ENCODE results near the gene KCNH1.

The KCNH1 gene

DNA sequence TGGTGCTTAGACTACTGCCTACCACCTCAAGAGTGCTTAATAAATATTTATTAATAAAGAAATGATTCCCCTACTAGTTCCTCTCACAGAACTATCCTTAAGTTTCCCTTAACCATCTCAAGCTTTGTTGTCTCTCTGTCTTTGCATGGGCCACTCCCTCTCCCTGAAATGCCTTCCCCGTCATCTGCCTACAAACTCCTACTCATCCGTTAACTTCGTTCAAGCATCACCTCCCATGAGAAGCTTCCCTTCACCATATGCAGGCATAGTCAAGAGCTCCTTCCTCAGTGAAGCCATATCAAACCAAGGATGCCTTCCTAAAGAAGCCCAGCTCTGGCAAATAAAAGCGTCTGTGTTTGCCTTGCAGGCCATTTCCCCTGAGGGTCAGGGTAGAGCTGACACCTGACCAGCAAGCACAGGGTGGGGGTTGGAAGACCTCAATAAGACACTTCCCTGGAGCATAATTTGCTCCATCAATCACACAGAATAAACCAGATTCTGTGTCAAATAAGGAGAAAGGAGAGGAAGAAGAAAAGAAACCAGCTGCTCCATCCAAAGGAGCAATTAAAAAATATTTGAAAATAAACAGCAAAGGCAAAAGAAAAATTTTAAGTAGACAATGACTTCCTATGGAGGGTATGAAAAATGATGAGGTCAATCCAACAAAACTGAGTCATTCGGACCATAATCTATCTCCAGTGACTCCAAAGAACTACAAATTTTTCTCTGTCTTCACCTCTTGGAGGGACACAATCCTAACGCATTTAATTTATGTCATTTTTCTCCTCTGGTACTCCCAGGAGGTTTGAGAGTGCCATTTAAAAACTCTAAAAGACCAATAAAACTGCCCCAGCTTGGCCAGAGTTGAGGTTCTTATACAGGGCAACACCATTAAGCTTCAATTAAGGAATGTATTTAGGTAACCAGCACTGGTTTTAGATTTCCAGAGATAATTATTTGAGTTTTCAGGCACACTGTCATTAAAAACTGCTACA, 303.6 kb downstream of the KCNH1 start:
- H3K9me3 ChIP-seq (ENCODE audit: control insufficient read depth, low read length), result no peaks in the 10 kb centered on the region
- H3K4me3 ChIP-seq (ENCODE audit: low read length), result no peak overlapping the region
- H3K27me3 ChIP-seq (ENCODE audit: control insufficient read depth, insufficient read depth, low read length), result no peaks in the 10 kb centered on the region
- H3K4me1 ChIP-seq (ENCODE audit: control insufficient read depth, insufficient read depth, low read length), result no peaks in the 10 kb centered on the region
- H3K9ac ChIP-seq (ENCODE audit: low read length), result no peak overlapping the region
- H3K36me3 ChIP-seq (ENCODE audit: control insufficient read depth, insufficient read depth, low read length), result no peaks in the 10 kb centered on the region

DNA sequence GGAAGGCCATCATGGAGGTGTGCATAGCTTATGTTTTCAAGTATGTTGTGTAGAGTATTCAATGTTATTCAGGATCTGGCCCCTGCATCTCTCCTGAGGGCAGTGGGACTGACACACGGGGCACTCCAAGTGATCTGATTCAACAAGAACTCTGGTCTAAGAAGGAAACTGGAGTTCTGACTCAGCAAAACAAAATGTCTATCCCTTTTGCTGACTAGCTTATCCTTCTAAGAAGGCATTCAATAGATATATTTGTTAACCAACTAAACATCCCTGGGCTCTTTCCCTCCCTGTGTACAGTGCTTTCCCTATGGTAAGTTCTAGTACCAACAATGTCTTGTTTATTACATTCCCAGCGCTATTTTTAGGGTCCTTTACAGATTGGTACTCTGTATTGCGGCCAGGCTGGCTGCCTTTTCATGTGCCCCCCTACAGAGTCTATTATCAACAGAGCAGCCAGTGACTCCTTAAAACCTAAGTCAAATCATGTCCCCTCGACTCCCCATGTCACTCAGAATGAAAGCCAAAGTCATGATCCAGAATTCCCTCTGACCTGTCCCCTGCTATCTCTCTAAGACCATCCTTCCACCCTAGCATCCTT, 304.9 kb downstream of the KCNH1 start:
- Histone ChIP-seq H3K9me3 (ENCODE audit: control insufficient read depth, low read length) (no peaks in the 10 kb centered on the region), H3K36me3 (ENCODE audit: control insufficient read depth, insufficient read depth, low read length) (no peaks in the 10 kb centered on the region), H3K27me3 (ENCODE audit: control insufficient read depth, insufficient read depth, low read length) (no peaks in the 10 kb centered on the region), H3K4me3 (ENCODE audit: low read length) (no peak overlapping the region), H3K9ac (ENCODE audit: low read length) (no peak overlapping the region), H3K4me1 (ENCODE audit: control insufficient read depth, insufficient read depth, low read length) (no peaks in the 10 kb centered on the region)

DNA sequence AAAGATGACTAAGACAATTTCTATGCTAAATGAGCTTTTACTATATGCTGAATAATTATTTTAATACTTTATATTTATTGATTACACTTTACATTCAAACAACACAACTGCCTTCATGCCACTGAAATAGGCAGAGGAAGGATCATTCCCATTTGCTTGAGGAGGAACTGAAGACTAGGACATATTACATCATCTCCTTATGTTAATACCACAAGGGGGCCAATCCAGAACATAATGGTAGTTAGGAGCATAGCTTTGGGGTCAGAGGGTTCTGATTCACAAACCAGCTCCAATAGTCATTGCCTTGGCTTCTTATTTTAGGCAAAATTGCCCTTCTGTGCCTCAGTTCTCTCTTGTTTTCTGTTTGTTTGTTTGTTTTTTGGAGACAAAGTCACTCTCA, 306.5 kb downstream of the KCNH1 start:
- H3K27me3 ChIP-seq (ENCODE audit: control insufficient read depth, insufficient read depth, low read length), result no peaks in the 10 kb centered on the region
- no peaks in the 10 kb centered on the region for H3K4me1 ChIP-seq (ENCODE audit: control insufficient read depth, insufficient read depth, low read length)
- H3K9me3 ChIP-seq (ENCODE audit: control insufficient read depth, low read length), result no peaks in the 10 kb centered on the region
- H3K36me3 ChIP-seq (ENCODE audit: control insufficient read depth, insufficient read depth, low read length), result no peaks in the 10 kb centered on the region
- H3K9ac ChIP-seq (ENCODE audit: low read length), result no peak overlapping the region
- no peak overlapping the region for H3K4me3 ChIP-seq (ENCODE audit: low read length)

DNA sequence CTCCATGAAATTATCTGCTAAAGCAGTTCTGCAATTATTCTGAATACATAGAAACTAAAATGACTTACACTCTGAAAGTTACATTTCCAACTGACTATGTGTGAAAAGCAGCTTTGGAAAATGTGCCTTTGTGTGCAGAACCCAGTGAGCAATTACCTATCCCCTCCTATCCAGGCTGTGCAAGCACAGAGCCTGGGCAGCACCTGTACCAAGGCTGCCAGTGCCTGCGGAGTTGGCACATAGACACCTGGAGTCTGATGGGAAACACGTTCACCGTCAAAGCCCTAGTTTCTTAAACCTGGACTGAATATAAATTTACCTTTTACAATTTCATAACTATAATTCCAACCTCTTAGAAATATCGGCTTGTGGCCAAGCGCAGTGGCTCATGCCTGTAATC, 307.3 kb downstream of the KCNH1 start:
- Histone ChIP-seq H3K9me3 (ENCODE audit: control insufficient read depth, low read length) (no peaks in the 10 kb centered on the region), H3K27me3 (ENCODE audit: control insufficient read depth, insufficient read depth, low read length) (no peaks in the 10 kb centered on the region), H3K9ac (ENCODE audit: low read length) (no peak overlapping the region), H3K4me3 (ENCODE audit: low read length) (no peak overlapping the region), H3K4me1 (ENCODE audit: control insufficient read depth, insufficient read depth, low read length) (no peaks in the 10 kb centered on the region), H3K36me3 (ENCODE audit: control insufficient read depth, insufficient read depth, low read length) (no peaks in the 10 kb centered on the region)

DNA sequence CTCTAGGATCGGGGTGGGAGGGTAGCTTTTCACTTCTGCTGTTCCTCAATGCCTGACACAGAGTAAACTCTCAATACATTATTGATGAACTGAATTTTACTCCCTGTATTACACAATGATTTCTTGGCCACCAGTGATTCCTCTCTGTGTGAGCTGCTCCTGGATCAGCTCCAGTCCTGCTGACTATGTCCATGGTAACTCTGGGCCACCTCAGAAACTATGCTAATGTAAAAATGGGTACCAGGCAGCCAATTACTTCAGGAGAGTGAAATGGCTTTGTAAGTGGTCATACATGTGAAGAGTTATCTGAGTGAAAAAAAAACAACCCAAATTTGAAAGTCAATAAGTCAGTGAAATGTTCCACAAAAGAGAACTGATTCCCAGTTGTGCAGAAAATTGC, 311.0 kb downstream of the KCNH1 start:
- Histone ChIP-seq H3K4me1 (ENCODE audit: control insufficient read depth, insufficient read depth, low read length) (no peaks in the 10 kb centered on the region), H3K9ac (ENCODE audit: low read length) (no peak overlapping the region), H3K36me3 (ENCODE audit: control insufficient read depth, insufficient read depth, low read length) (no peaks in the 10 kb centered on the region), H3K9me3 (ENCODE audit: control insufficient read depth, low read length) (no peaks in the 10 kb centered on the region), H3K4me3 (ENCODE audit: low read length) (no peak overlapping the region), H3K27me3 (ENCODE audit: control insufficient read depth, insufficient read depth, low read length) (no peaks in the 10 kb centered on the region)

DNA sequence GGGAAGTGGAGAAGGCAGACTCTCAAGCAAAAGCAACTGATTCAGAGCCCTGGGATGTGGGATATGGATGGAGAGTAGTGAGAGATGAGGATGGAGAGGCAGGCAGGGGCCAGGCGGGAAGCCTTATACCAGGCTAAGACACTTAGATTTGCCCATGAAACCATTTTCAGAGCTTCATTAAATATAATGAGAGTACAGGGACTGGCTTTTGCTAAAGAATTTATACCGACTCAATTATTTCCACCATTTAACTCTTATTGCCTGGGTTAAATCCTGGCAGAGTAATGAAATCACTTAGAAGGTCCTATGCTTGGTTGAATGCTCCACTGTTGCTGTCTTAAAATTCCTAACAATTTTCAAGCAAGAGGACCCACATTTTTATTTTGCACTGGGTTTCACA, 311.7 kb downstream of the KCNH1 start:
- no peaks in the 10 kb centered on the region for H3K4me1 ChIP-seq (ENCODE audit: control insufficient read depth, insufficient read depth, low read length)
- H3K36me3 ChIP-seq (ENCODE audit: control insufficient read depth, insufficient read depth, low read length), result no peaks in the 10 kb centered on the region
- no peaks in the 10 kb centered on the region for H3K9me3 ChIP-seq (ENCODE audit: control insufficient read depth, low read length)
- no peaks in the 10 kb centered on the region for H3K27me3 ChIP-seq (ENCODE audit: control insufficient read depth, insufficient read depth, low read length)
- H3K9ac ChIP-seq (ENCODE audit: low read length), result no peak overlapping the region
- H3K4me3 ChIP-seq (ENCODE audit: low read length), result no peak overlapping the region

DNA sequence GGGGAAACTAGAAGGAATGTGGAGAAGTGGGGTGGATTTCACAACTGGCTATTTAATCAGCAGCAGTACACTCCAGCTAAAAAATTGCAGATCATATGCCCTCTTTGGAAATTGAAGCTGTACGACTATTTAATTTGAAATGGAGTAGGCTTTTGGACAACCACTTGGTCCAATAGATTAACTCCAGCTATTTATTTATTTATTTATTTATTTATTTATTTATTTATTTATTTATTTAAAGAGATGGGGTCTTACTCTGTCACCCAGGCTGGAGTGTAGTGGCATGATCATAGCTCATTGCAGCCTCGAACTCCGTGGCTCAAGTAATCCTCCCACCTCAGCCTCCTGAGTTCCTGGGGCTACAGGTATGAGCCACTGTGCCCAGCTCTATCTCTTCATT, 312.3 kb downstream of the KCNH1 start:
- Histone ChIP-seq H3K9ac (ENCODE audit: low read length) (no peak overlapping the region), H3K9me3 (ENCODE audit: control insufficient read depth, low read length) (no peaks in the 10 kb centered on the region), H3K4me3 (ENCODE audit: low read length) (no peak overlapping the region), H3K36me3 (ENCODE audit: control insufficient read depth, insufficient read depth, low read length) (no peaks in the 10 kb centered on the region), H3K4me1 (ENCODE audit: control insufficient read depth, insufficient read depth, low read length) (no peaks in the 10 kb centered on the region), H3K27me3 (ENCODE audit: control insufficient read depth, insufficient read depth, low read length) (no peaks in the 10 kb centered on the region)

DNA sequence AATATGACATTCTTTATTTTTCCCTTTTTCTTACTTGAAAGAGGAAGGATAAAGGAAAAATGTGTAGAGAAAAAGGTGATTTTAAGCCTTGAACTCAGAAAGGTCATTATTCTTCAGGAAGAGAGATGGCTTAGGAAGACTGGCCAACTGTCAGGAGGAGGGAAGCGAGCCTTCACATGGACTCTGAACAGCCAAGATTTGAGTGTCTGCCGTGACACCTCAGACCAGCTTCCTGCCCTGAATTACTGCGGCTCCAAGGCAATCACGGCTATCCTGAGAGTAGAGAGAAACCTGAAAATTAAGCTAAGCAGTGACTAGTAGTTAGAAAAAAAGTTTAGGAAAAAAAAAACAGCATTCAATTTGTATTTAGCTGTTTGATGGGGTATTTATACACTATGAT, 314.7 kb downstream of the KCNH1 start:
- H3K36me3 ChIP-seq (ENCODE audit: control insufficient read depth, insufficient read depth, low read length), result no peaks in the 10 kb centered on the region
- no peak overlapping the region for H3K9ac ChIP-seq (ENCODE audit: low read length)
- no peaks in the 10 kb centered on the region for H3K9me3 ChIP-seq (ENCODE audit: control insufficient read depth, low read length)
- H3K4me1 ChIP-seq (ENCODE audit: control insufficient read depth, insufficient read depth, low read length), result no peaks in the 10 kb centered on the region
- H3K27me3 ChIP-seq (ENCODE audit: control insufficient read depth, insufficient read depth, low read length), result no peaks in the 10 kb centered on the region
- no peak overlapping the region for H3K4me3 ChIP-seq (ENCODE audit: low read length)

DNA sequence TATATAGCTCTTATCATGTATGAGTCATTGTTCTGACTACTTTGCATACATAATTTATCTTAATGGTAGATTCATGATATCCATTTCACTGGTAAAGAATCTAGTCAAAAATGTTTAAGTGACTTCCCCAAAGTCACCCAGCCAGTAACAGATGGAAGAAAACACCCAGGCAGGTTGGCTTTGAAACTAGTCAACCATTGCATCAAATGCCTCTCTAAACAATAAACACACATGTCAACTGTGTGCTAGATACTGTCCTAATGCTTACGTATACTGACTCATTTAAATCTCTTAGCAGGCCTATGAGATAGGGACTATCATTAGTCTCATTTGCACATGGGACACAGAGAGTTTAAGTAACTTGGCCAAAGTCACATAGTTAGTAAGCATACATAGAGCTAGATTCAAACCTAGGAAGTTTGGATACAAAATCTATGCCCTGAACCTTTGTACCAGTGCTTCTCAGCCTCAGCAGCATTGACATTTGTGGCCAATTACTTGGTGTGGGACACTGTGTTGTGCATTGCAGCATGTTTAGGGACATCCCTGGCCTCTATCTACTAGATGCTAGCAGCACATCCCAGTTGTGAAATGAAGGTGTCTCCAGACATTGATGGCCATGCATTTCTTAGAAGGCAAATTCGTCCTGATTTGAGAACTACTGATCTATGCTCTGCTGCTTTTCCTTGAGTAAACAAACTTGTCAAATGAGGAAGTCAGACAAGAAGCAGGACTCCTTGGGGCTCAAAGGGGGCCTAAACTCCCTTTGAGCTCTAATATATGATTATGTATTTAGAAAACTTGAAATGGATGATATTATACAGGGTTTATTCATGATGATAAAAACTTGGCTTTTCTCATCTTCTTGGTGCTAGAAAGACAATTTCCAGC, 316.3 kb downstream of the KCNH1 start:
- Histone ChIP-seq H3K4me1 (ENCODE audit: control insufficient read depth, insufficient read depth, low read length) (no peaks in the 10 kb centered on the region), H3K27me3 (ENCODE audit: control insufficient read depth, insufficient read depth, low read length) (no peaks in the 10 kb centered on the region), H3K9ac (ENCODE audit: low read length) (no peak overlapping the region), H3K36me3 (ENCODE audit: control insufficient read depth, insufficient read depth, low read length) (no peaks in the 10 kb centered on the region), H3K4me3 (ENCODE audit: low read length) (no peak overlapping the region), H3K9me3 (ENCODE audit: control insufficient read depth, low read length) (no peaks in the 10 kb centered on the region)

DNA sequence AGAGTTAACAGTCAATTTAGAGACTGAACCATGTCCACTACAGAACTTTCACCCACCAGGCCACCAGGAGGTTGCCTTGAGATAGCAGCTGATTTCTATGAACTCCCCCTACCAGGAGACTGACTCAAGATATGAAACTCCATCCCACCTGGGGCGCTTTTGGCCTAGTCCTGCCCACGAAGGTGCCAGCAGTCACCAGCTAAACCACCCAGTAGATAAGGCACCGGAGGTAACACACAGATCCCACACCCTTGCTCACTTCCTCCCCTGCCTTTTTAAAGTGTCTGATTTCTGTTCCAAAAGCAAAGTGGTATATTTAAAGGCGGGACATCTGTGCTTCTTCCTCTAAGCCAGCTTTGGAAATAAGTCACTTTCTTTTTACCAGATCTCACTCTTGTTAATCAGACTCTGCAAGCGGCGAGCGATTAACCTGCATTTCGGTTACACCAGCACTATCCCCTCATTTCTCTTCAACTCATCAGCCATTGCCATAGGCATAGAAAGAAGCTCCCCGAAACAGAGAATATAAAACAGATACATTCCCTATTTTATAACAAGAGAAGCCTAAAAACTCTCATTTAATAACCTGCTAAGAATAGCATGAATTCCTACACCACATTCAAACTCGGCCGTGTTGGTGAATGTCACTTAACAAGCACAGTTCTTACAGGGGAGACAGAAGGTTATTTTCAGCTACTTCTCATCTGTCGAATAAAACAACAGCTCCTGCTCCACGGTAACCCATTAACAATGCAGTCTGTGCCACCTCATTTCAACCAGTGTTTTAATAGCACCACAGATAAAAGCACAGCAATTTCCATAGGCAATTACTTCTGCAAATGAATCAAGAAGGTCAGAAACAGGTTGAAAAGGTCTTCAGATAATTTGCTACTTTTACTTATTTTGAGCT, 318.1 kb downstream of the KCNH1 start:
- Histone ChIP-seq H3K4me1 (ENCODE audit: control insufficient read depth, insufficient read depth, low read length) (no peaks in the 10 kb centered on the region), H3K9me3 (ENCODE audit: control insufficient read depth, low read length) (no peaks in the 10 kb centered on the region), H3K4me3 (ENCODE audit: low read length) (no peak overlapping the region), H3K9ac (ENCODE audit: low read length) (no peak overlapping the region), H3K36me3 (ENCODE audit: control insufficient read depth, insufficient read depth, low read length) (no peaks in the 10 kb centered on the region), H3K27me3 (ENCODE audit: control insufficient read depth, insufficient read depth, low read length) (no peaks in the 10 kb centered on the region)

DNA sequence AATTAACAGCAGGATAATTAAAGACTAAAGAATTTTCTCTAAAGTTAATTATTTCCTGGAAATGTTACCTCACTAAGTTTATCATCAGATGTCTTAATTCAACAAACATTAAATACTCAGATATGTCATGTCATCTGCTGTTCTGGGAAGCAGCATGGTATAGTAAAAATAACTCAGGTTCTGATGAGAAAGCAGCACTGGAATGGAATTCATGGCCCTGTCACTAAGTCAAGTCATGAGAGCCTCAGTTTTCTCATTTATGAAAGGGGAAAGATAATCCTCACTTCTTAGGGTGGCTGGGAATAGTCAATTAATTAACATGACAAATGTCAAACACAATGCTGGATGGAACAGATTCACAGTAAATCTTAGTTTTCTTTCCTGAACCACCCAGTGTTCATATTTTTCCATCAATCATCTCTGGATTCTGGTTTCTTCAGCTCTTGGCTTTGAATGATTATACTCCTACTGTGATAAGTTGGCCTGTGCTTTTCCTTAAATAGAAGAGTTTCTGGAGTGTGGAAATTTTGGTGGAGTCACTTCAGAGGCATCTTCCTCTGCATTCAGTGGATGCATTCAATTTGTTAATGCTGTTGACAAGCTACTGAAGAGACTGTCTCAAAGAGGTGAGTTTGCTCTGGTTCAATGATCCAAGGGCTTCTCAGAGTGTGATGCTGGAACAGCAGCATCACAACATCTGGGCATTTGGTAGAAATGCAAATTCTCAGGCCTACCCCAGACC, 319.4 kb downstream of the KCNH1 start:
- Histone ChIP-seq H3K27me3 (ENCODE audit: control insufficient read depth, insufficient read depth, low read length) (no peaks in the 10 kb centered on the region), H3K4me3 (ENCODE audit: low read length) (no peak overlapping the region), H3K36me3 (ENCODE audit: control insufficient read depth, insufficient read depth, low read length) (no peaks in the 10 kb centered on the region), H3K9ac (ENCODE audit: low read length) (no peak overlapping the region), H3K4me1 (ENCODE audit: control insufficient read depth, insufficient read depth, low read length) (no peaks in the 10 kb centered on the region), H3K9me3 (ENCODE audit: control insufficient read depth, low read length) (no peaks in the 10 kb centered on the region)
